ENCODE measurements around the gene CD6.

DNA sequence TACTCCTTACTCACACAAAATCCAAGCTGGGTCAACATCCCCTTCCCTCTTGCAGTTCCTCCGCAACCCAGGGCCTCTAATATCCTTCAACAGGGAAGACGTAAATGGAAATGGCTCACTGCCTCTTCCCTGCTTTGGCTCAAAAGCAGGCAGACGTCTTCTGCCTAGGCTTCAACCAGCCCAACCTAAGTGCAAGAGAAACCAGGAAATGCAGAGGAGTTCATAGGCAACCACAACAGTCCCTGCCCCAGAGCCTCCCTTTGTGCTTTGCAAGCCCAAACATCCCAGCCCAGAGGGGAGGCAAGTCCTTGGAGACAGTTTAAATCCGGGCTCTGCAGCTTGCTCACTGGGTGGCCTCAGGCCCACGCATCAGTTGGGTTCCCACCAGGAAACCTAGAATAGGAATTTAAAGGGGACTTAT, 33.3 kb downstream of the CD6 start:
- no peak for TF ChIP-seq CTCF (IDR thresholded peaks at IDR 0.05; ENCODE audit: low read depth, low read length)
- TF ChIP-seq, protein P1, sequence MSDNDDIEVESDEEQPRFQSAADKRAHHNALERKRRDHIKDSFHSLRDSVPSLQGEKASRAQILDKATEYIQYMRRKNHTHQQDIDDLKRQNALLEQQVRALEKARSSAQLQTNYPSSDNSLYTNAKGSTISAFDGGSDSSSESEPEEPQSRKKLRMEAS (IDR thresholded peaks at IDR 0.05; ENCODE audit: low read depth, low read length) = no peak
- TF ChIP-seq POLR2A (IDR thresholded peaks at IDR 0.05; ENCODE audit: extremely low read depth, insufficient read length) = no peak
- TF ChIP-seq MYC (IDR thresholded peaks at IDR 0.05; ENCODE audit: low read depth, low read length) = no peak
